Adrenal gland (tissue), 12 donors: Measurements from ENCODE around the gene RBM4B. TPM values are rescaled to one million over a fixed set of nuclear protein-coding genes. Genes with fewer than 3 reads are reported as not detected.

Source experiments
- DNase-seq, 7 donors: peaks; one replicate each; pipeline ENCODE4 v3.0.0-alpha.2; 2019 to 2020
- H3K27ac ChIP-seq, 5 donors: fragments of 200-600 bp; sonication (generic) in 4 of 5; 1 replicate in 3 of 5; 2 replicates in 2 of 5; pipeline versions ENCODE4 v1.5.1 to v1.8.0; 2016 to 2020; ENCODE audit warnings: mild to moderate bottlenecking in 1 of 5
- H3K27me3 ChIP-seq: fragments of 200-600 bp; 2 replicates; pipeline ENCODE4 v1.8.0; 2021
- H3K36me3 ChIP-seq, 2 donors: fragments of 200-600 bp; replicated peaks in 1 of 2; 1 replicate in 1 of 2; 2 replicates in 1 of 2; pipeline versions ENCODE4 v1.5.1 to v1.8.0; 2018 to 2022
- H3K4me1 ChIP-seq, 2 donors: fragments of 200-600 bp; replicated peaks in 1 of 2; 1 replicate in 1 of 2; 2 replicates in 1 of 2; pipeline versions ENCODE4 v1.5.1 to v1.8.0; 2018 to 2021
- H3K4me3 ChIP-seq, 4 donors: fragments of 200-600 bp; sonication (generic) in 3 of 4; one replicate each; pipeline ENCODE4 v1.5.1; 2016 to 2018
- H3K9me3 ChIP-seq, 3 donors: fragments of 200-600 bp; sonication (generic) in 1 of 3; replicated peaks in 1 of 3; 1 replicate in 2 of 3; 2 replicates in 1 of 3; pipeline versions ENCODE4 v1.5.1 to v1.8.0; 2016 to 2021
- CTCF ChIP-seq, 6 experiments: fragments of 450-650 bp in 4 of 6; fragments of 200-600 bp in 2 of 6; sonication (generic) in 1 of 6; IDR thresholded peaks; 1 replicate in 5 of 6; 2 replicates in 1 of 6; pipeline versions ENCODE4 v1.5.1 to v1.8.0; 2016 to 2021; ENCODE audit warnings: antibody characterized with exemption in 6 of 6, mild to moderate bottlenecking in 2 of 6, moderate library complexity in 1 of 6
- POLR2A ChIP-seq, 2 donors: fragments of 450-650 bp; IDR thresholded peaks; one replicate each; pipeline ENCODE4 v1.6.1; 2017; ENCODE audit warnings: antibody characterized with exemption in 2 of 2, mild to moderate bottlenecking in 2 of 2, moderate library complexity in 1 of 2
- WGBS, 4 donors: extraction: QIAGEN DNeasy Blood & Tissue Kit in 2 of 4; methylation state at CpG; one replicate each; pipeline versions ENCODE4 v1.1.5 to v1.1.7; 2013 to 2017; 5-methylcytosine and 5-hydroxymethylcytosine counted together
- intact Hi-C, 2 donors: fragments of 100-400 bp; cut with DNase I; formaldehyde crosslinking; loops; one replicate each; pipeline versions ENCODE4 v1.14.1 to v1.15.0; 2022 to 2023
- polyA plus RNA-seq, 3 donors: library from polyadenylated mRNA; stranded (reverse); fragments of 200-250 nt in 2 of 3; fragments of 350-450 nt in 1 of 3; fragmentation: Illumina TruSeq in 1 of 3; extraction: RNeasy Lipid Tissue Mini Kit (QIAGEN cat#74804) in 1 of 3; gene quantifications; one replicate each; pipeline ENCODE4 v1.2.3, GENCODE V29; 2013 to 2014
- total RNA-seq, 9 donors: library from RNA; depleted of rRNA in 4 of 9; stranded (reverse); fragments of >200 nt in 4 of 9; fragments of 120-200 nt in 1 of 9; fragmentation: NEBNext Ultra II Directional in 1 of 9; extraction: Animal tissue kit (Norgen Biotek cat#: 25700) in 1 of 9; gene quantifications; one replicate each; pipeline versions ENCODE4 v1.1.0 to v1.2.4, GENCODE V29; 2013 to 2023
- donor health status: healthy with polysubstance abuse.
- donor health status: Bipolar disorder and iron deficiency.
- donor health status: DM: yes; HTN: yes; CAD: no.
- donor health status: DM: no; HTN: no; CAD: no.
- donor health status: DM: no; HTN: no; CAD: no.
- donor health status: DM: yes; HTN: yes; CAD: no.

Gene RBM4B
- total and polyA plus RNA-seq, 12 donors = 9.9 to 40.3 (median 20.6) TPM

- intact Hi-C loops = no loop called here
- no peaks in the 10 kb centered on the region for H3K36me3 ChIP-seq
- no peak overlapping the region for H3K4me3 ChIP-seq
- peaks cover 9 to 13% of the 10 kb centered on the region in 2 donors for H3K4me1 ChIP-seq
- WGBS, 4 donors = 80 to 93% (median 87%) methylated on average over 7 of the region's 7 CpGs
- no peak for DNase-seq
- TF ChIP-seq CTCF (IDR thresholded peaks at IDR 0.05) = no peak
- no peak for TF ChIP-seq POLR2A (IDR thresholded peaks at IDR 0.05)
- no peaks in the 10 kb centered on the region for H3K9me3 ChIP-seq
- H3K27ac ChIP-seq = no peak overlapping the region
- no peaks in the 10 kb centered on the region for H3K27me3 ChIP-seq
Observed at GRCh38 chr11:66680966-66681645, 3.4 kb upstream of the RBM4B start.

GRCh38 chr11:66676931-66677598, 622 bp downstream of the RBM4B start:
- intact Hi-C loops = loop anchor here (5.0 kb wide), 2 partner anchors 95 to 270 kb away; no protein-coding TSS in a partner anchor
- Histone ChIP-seq H3K4me1 (peaks cover 9 to 33% of the 10 kb centered on the region in 2 donors), H3K27ac (peak overlapping the region; percentile 86 to 97 (median 89))

GRCh38 chr11:66676282-66676919, 1.3 kb downstream of the RBM4B start:
- Histone ChIP-seq H3K27ac (no peak overlapping the region), H3K9me3 (no peaks in the 10 kb centered on the region), H3K4me1 (peaks cover 9 to 34% of the 10 kb centered on the region in 2 donors), H3K36me3 (no peaks in the 10 kb centered on the region), H3K27me3 (no peaks in the 10 kb centered on the region), H3K4me3 (peak overlapping the region in 1 of 4 donors; percentile 72)
- DNase-seq = peak in 1 of 7 donors; percentile 15
- intact Hi-C loops = loop anchor here (5.0 kb wide), 2 partner anchors 94 to 269 kb away; no protein-coding TSS in a partner anchor
- TF ChIP-seq CTCF (IDR thresholded peaks at IDR 0.05) (no peak), POLR2A (IDR thresholded peaks at IDR 0.05) (no peak)
- 67 to 78% (median 73%) methylated on average over 16 of the region's 16 CpGs for WGBS, 4 donors

More at GRCh38 chr11:66676931-66677598, 622 bp downstream of the RBM4B start:
- no peaks in the 10 kb centered on the region for H3K27me3 ChIP-seq
- H3K36me3 ChIP-seq = no peaks in the 10 kb centered on the region
- TF ChIP-seq CTCF (IDR thresholded peaks at IDR 0.05) = no peak
- TF ChIP-seq POLR2A (IDR thresholded peaks at IDR 0.05) = no peak
- peak in 1 of 7 donors; percentile 15 for DNase-seq
- peak overlapping the region in 3 of 4 donors; percentile 49 to 97 (median 72) for H3K4me3 ChIP-seq
- WGBS, 4 donors = 12 to 18% (median 14%) methylated on average over 20 to 25 of the region's 27 CpGs
- no peaks in the 10 kb centered on the region for H3K9me3 ChIP-seq
